Measurements from ENCODE around the gene RAB23.
A peak's percentile ranks its signal among the peaks of the same experiment; 100 is the strongest.

The RAB23 gene

GRCh38 chr6:57221936-57222742 lies at the start of gene RAB23:
Gene RAB23 (minus strand): TSS chr6:57222307. CDS start chr6:57210380, 11,927 bp downstream.
- DNase-seq (ENCODE audit: low read depth in 2 of 2), result peak; percentile 60 to 66

- no peak for DNase-seq (ENCODE audit: low read depth in 2 of 2)
Observed at GRCh38 chr6:57268294-57268640, 46.2 kb upstream of the RAB23 start.

GRCh38 chr6:57267586-57268293 lies 45.6 kb upstream of the RAB23 start:
- DNase-seq (ENCODE audit: low read depth in 2 of 2), result no peak

GRCh38 chr6:57265755-57266221 lies 43.7 kb upstream of the RAB23 start:
- no peak for DNase-seq (ENCODE audit: low read depth in 2 of 2)

GRCh38 chr6:57263739-57264138 lies 41.6 kb upstream of the RAB23 start:
- DNase-seq (ENCODE audit: low read depth in 2 of 2), result no peak

- DNase-seq (ENCODE audit: low read depth in 2 of 2), result no peak
Observed at GRCh38 chr6:57262901-57263694, 41.0 kb upstream of the RAB23 start.

GRCh38 chr6:57262488-57262887 lies 40.4 kb upstream of the RAB23 start:
- no peak for DNase-seq (ENCODE audit: low read depth in 2 of 2)

- no peak for DNase-seq (ENCODE audit: low read depth in 2 of 2)
Observed at GRCh38 chr6:57261926-57262325, 39.8 kb upstream of the RAB23 start.

- DNase-seq (ENCODE audit: low read depth in 2 of 2), result no peak
Observed at GRCh38 chr6:57259064-57259463, 37.0 kb upstream of the RAB23 start.

GRCh38 chr6:57257911-57258541 lies 35.9 kb upstream of the RAB23 start:
- no peak for DNase-seq (ENCODE audit: low read depth in 2 of 2)

- DNase-seq (ENCODE audit: low read depth in 2 of 2), result no peak
Observed at GRCh38 chr6:57256541-57256940, 34.4 kb upstream of the RAB23 start.

- DNase-seq (ENCODE audit: low read depth in 2 of 2), result no peak
Observed at GRCh38 chr6:57255451-57256169, 33.5 kb upstream of the RAB23 start.

GRCh38 chr6:57254055-57254717 lies 32.1 kb upstream of the RAB23 start:
- DNase-seq (ENCODE audit: low read depth in 2 of 2), result no peak

- no peak for DNase-seq (ENCODE audit: low read depth in 2 of 2)
Observed at GRCh38 chr6:57252975-57253374, 30.9 kb upstream of the RAB23 start.

- no peak for DNase-seq (ENCODE audit: low read depth in 2 of 2)
Observed at GRCh38 chr6:57252137-57252536, 30.0 kb upstream of the RAB23 start.

GRCh38 chr6:57250348-57250747 lies 28.2 kb upstream of the RAB23 start:
- no peak for DNase-seq (ENCODE audit: low read depth in 2 of 2)

- DNase-seq (ENCODE audit: low read depth in 2 of 2), result no peak
Observed at GRCh38 chr6:57248311-57248895, 26.3 kb upstream of the RAB23 start.

GRCh38 chr6:57247603-57248002 lies 25.5 kb upstream of the RAB23 start:
- no peak for DNase-seq (ENCODE audit: low read depth in 2 of 2)

- DNase-seq (ENCODE audit: low read depth in 2 of 2), result no peak
Observed at GRCh38 chr6:57246307-57246706, 24.2 kb upstream of the RAB23 start.

GRCh38 chr6:57243954-57244353 lies 21.8 kb upstream of the RAB23 start:
- DNase-seq (ENCODE audit: low read depth in 2 of 2), result no peak
